KMS-11 (cell line): ENCODE results near the gene FRMPD3.

ENCODE experiments used
- H2AFZ ChIP-seq: fragments of 200-600 bp; sonication (generic); 2 replicates; pipeline ENCODE4 v1.6.1; 2016; ENCODE audit warnings: antibody characterized with exemption, mixed run types, low read depth
- H3K27ac ChIP-seq: fragments of 200-600 bp; sonication (generic); 2 replicates; pipeline ENCODE4 v1.6.1; 2016; ENCODE audit warnings: mild to moderate bottlenecking, mixed run types
- H3K27me3 ChIP-seq: fragments of 200-600 bp; sonication (generic); 2 replicates; pipeline ENCODE4 v1.6.1; 2017; ENCODE audit warnings: mild to moderate bottlenecking, low read depth, mixed run types, moderate library complexity; ENCODE audit not compliant: insufficient read depth
- H3K36me3 ChIP-seq: fragments of 200-600 bp; sonication (generic); 2 replicates; pipeline ENCODE4 v1.6.1; 2017; ENCODE audit warnings: mild to moderate bottlenecking, mixed run types; ENCODE audit not compliant: insufficient read depth
- H3K4me1 ChIP-seq: fragments of 200-600 bp; sonication (generic); 2 replicates; pipeline ENCODE4 v1.6.1; 2016; ENCODE audit warnings: mild to moderate bottlenecking, low read depth, mixed run types; ENCODE audit not compliant: poor library complexity, severe bottlenecking
- H3K4me2 ChIP-seq: fragments of 200-600 bp; sonication (generic); 2 replicates; pipeline ENCODE4 v1.7.0; 2016; ENCODE audit warnings: mild to moderate bottlenecking, mixed run types
- H3K4me3 ChIP-seq: fragments of 200-600 bp; sonication (generic); IDR thresholded peaks from 2 replicates; pipeline ENCODE4 v1.6.1; 2017; ENCODE audit warnings: low read depth, low read length, mixed read lengths; ENCODE audit not compliant: insufficient read depth
- H3K79me2 ChIP-seq: fragments of 200-600 bp; sonication (generic); 2 replicates; pipeline ENCODE4 v1.6.1; 2016; ENCODE audit warnings: low read depth, mixed run types; ENCODE audit not compliant: insufficient read depth
- H3K9ac ChIP-seq: fragments of 200-600 bp; sonication (generic); 2 replicates; pipeline ENCODE4 v1.6.1; 2016; ENCODE audit warnings: mild to moderate bottlenecking, mixed run types
- H4K20me1 ChIP-seq: fragments of 200-600 bp; sonication (generic); 2 replicates; pipeline ENCODE4 v1.6.1; 2016; ENCODE audit warnings: mild to moderate bottlenecking, mixed run types; ENCODE audit not compliant: insufficient read depth
- CTCF ChIP-seq: fragments of 200-600 bp; sonication (generic); conservative IDR thresholded peaks from 2 replicates; pipeline ENCODE4 v1.6.1; 2017; ENCODE audit warnings: low read depth, mild to moderate bottlenecking, antibody characterized with exemption, low read length, moderate library complexity, mixed read lengths

The FRMPD3 gene

GRCh38 chrX:107485013-107485412, 35.6 kb downstream of the FRMPD3 start:
- Histone ChIP-seq H3K79me2 (no peaks in the 10 kb centered on the region), H3K9ac (no peak overlapping the region), H3K4me3 (no peak overlapping the region), H3K4me2 (no peak overlapping the region), H3K27ac (no peak overlapping the region), H3K27me3 (no peaks in the 10 kb centered on the region), H4K20me1 (no peaks in the 10 kb centered on the region), H2AFZ (no peak overlapping the region), H3K36me3 (no peaks in the 10 kb centered on the region), H3K4me1 (peaks cover 4% of the 10 kb centered on the region)
- no peak for TF ChIP-seq CTCF

- no peaks in the 10 kb centered on the region for H3K4me1 ChIP-seq
- no peaks in the 10 kb centered on the region for H3K36me3 ChIP-seq
- TF ChIP-seq CTCF = no peak
- no peak overlapping the region for H3K27ac ChIP-seq
- H3K4me3 ChIP-seq = no peak overlapping the region
- no peaks in the 10 kb centered on the region for H3K27me3 ChIP-seq
- H2AFZ ChIP-seq = no peak overlapping the region
- no peak overlapping the region for H3K9ac ChIP-seq
- H3K79me2 ChIP-seq = no peaks in the 10 kb centered on the region
- H3K4me2 ChIP-seq = no peak overlapping the region
- no peaks in the 10 kb centered on the region for H4K20me1 ChIP-seq
Observed at GRCh38 chrX:107493141-107493540, 43.7 kb downstream of the FRMPD3 start.

GRCh38 chrX:107496786-107497185, 47.3 kb downstream of the FRMPD3 start:
- Histone ChIP-seq H2AFZ (no peak overlapping the region), H3K9ac (no peak overlapping the region), H3K4me2 (no peak overlapping the region), H3K4me3 (no peak overlapping the region), H3K27me3 (no peaks in the 10 kb centered on the region), H4K20me1 (no peaks in the 10 kb centered on the region), H3K36me3 (no peaks in the 10 kb centered on the region), H3K79me2 (no peaks in the 10 kb centered on the region), H3K27ac (no peak overlapping the region), H3K4me1 (no peaks in the 10 kb centered on the region)
- TF ChIP-seq CTCF = no peak
